OCI-M1 (cell line): ENCODE measurements around the gene CCDC102A.
"Not testable (repeated sequence)": the region's sequence is repeated elsewhere in the genome, so short reads cannot be mapped to it uniquely, and the experiment has no call there.

Source experiments
- DNase-seq: peaks from one replicate; lab custom pipeline; 2025; lab: John Stamatoyannopoulos, UW

The CCDC102A gene

GRCh38 chr16:57565461-57565860 lies 29.1 kb upstream of the CCDC102A start:
- DNase-seq, result no peak

GRCh38 chr16:57564571-57565270 lies 28.4 kb upstream of the CCDC102A start:
- no peak for DNase-seq

GRCh38 chr16:57563761-57564160 lies 27.4 kb upstream of the CCDC102A start:
- DNase-seq, result no peak

DNA sequence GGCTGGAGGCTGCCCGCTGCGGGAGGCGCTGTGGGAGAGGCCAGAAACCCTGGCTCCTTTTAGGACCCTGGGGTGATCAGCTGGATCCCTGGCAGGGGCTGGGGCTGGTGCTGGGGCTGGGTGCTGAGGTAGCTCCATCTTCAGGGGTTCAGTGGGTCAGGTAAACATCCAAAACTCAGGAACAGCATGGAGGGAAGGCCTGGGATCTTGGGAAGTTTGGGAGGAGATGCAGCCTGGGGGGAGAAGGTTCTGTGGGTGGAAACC lies 27.0 kb upstream of the CCDC102A start:
- DNase-seq, result no peak

DNA sequence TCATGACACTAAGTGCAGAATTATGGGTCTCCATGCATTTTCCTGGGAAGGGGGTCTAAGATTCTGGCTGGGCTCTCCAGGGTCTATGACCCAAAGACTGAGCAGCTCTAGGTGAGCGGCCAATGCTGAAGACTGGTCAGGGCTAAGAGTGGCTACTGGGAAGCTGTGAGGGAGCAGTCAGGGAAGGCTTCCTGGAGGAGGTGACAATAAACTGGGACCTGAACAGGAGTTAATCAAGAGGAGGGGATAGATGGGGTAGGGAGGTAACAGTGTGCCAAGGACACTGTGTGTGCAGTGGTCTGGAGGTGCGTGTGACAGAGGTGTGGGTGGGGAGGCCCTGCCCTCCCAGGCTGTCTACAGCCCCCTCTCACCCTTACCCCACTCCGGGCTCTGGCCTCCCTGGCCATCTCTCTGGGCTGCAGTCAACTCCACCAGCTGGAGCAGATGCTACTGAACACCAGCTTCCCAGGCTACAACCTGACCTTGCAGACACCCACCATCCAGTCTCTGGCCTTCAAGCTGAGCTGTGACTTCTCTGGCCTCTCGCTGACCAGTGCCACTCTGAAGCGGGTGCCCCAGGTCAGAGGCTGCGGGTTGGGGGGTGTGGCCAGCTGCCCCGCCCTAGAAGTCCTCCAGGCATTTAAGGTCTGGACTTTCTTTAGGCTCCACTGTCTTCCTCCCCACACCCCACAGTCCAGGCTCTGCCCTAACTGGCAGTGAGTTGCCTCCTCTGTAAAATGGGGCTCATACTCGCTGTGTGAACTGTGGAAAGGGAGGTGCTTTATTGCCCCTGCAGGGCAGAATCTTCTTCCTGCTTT lies 26.5 kb upstream of the CCDC102A start:
- no peak for DNase-seq

DNA sequence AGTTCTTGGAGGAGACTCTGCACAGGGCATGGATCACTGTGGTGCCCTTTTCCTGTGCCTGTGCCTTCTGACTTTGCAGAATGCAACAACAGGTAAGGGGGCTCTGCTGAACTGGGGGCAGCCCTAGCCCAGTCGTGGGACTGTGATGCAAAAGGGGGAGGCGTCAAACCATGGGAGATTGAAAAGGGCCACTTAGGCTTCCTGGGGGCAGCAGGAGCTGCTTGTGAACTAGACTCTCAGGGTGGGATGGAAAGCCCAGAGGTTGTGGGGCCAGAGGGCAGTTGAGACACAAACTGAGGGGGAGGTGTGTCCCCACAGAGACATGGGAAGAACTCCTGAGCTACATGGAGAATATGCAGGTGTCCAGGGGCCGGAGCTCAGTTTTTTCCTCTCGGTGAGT lies 25.7 kb upstream of the CCDC102A start:
- no peak for DNase-seq

GRCh38 chr16:57559072-57559790 lies 22.9 kb upstream of the CCDC102A start:
- DNase-seq, result no peak

DNA sequence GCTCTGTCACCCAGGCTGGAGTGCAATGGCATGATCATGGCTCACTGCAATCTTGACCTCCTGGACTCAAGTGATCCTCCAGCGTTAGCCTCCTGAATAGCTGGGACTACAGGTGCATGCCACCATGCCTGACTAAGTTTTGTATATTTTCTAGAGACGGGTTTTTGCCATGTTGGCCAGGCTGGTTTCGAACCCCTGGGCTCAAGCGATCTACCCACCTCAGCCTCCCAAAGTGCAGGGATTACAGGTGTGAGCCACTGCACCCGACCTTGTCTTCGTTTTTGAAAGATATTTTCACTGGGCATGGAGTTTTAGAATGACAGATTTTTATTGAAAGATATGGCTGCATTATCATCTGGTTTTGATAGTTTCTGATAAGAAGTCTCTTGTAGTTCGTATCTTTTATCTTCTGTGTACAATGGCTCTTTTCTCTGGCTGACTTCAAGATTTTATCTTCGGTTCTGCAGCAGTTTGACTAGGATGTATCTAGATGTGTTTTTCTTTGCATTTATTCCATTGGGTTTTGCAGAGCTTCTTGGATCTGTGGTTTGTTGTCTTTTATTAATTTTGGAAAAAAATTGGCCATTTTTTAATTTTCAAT lies 20.7 kb upstream of the CCDC102A start:
- DNase-seq, result no peak

DNA sequence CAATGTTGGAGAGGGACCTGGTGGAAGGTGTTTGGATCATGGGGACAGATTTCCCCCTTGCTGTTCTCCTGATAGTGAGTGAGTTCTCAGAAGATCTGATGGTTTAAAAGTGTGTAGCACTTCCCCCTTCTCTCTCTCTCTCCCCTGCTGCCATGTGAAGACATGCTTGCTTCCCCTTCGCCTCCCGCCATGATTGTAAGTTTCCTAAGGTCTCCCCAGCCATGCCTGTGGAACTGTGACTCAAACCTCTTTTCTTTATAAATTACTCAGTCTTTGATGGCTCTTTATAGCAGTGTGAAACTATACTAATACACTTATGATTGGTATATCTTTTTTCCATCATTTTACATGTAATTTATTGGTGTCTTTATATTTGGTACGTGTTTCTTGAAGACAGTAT lies 19.5 kb upstream of the CCDC102A start:
- no peak for DNase-seq

DNA sequence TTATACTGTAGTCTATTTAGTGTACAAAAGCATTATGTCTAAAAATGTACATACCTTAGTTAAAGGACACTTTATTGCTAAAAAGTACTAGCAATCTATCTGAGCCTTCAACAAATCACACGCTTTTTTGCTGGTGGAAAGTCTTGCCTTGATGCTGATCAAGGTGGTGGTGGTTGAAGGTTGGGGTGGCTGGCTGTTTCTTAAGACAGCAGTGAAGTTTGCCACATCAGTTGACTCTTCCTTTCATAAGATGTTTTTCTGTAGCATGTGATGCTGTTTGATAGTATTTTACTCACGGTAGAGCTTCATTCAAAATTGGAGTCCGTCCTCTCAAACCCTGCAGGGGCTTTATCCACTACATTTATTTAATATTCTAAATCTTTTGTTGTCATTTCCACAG lies 14.7 kb upstream of the CCDC102A start:
- DNase-seq, result no peak

GRCh38 chr16:57549730-57550129 lies 13.4 kb upstream of the CCDC102A start:
- no peak for DNase-seq

DNA sequence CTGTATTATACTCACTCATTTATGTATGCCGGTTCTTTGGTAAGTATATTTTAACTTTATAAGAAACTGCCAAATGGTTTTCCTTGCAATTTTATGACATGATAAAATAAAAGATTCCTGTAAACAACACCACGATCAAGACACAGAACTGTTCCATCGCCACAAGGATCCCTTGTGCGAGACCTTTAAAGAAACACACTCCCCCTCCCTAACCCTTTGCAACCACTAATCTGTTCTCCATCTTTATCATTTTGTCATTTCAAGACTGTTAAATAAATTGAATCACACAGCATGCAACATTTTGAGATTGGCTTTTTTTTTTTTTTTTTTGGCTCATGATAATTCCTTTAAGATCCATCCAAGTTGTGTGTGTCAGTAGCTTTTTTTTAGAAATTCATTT lies 12.0 kb upstream of the CCDC102A start:
- no peak for DNase-seq

GRCh38 chr16:57547524-57547923 lies 11.2 kb upstream of the CCDC102A start:
- not testable (repeated sequence) for DNase-seq

DNA sequence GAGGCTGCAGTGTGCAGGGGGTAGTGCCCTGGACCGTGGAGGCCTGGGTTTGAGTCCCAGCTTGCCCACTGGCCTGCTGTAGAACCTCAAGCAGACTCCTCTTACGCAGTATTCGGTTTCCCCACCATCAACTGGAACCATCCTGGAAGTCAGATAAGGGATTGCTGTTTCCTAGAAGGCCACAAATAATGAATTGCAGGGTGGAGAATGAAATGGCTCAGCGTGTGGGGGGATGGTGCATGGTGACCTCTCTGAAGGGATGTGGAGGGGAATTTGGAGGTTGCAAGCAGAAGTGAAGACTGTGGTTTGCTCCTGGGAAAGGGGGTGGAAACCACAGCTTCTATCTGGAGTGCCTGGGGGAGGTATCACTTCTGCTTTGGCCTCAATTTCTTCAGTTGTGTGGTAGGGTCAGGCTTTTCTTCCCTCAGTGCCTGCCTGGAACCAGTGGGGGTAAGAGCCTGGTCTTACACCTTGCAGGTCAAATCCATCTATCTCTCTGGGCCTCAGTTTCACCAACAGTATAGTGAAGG lies 7.8 kb upstream of the CCDC102A start:
- peak; percentile 95 for DNase-seq

- no peak for DNase-seq
Observed at GRCh38 chr16:57541754-57542435, 5.5 kb upstream of the CCDC102A start.

DNA sequence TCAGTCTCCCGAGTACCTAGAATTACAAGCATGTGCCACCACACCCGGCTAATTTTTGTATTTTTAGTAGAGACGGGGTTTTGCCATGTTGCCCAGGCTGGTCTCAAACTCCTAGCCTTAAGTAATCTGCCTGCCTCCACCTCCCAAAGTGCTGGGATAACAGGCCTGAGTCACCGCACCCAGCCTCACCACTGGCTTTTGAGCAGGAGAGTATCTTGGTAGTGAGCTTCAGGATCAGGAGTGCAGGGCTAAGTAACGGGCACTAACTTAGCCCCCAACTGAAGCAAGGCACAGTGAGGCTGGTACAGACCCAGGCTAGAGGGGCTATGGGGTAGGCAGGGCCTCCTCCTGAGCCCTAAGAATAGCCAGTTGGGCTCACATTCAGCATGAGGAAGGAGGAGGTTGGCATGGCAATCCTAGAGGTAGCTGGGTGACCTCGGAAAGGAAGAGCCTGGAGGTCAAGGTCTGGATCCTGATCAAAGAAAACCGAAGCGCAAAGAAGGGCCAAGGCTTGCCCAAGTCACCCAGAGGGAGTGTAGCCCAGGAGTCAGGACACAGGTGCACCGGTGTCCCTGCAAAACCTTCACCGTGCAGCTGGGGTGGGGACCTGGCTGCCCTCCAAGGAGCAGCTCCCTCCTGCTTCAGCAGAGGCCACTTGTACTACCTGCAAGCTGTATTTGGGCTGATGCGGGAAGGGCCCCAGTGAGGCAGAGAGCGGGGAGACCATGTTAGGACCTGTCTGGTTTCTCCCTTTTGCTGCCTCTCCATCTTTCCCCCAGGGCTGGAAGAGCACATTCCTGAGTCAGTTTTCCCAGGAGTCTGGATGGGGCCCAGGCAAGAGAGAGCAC lies 4.8 kb upstream of the CCDC102A start:
- DNase-seq, result no peak

DNA sequence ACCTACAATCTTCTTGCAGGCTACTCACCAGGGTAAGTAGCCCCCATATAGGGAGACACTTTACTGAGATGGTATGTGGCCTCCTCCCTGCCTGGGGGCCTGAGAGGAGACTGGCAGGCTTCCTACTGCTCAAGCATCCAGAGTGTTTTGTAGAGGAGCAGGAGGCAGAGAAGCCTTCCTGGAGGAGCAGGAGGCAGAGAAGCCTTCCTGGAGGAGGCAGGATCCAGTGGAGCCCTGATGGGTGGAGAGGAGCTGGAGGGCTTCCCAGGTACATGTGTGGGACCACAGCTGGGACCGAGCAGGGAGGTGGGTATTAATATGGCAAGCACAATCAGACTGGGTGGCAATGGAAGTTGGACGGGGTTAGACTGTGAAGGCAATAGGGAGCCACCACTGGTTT lies 4.0 kb upstream of the CCDC102A start:
- no peak for DNase-seq

- DNase-seq, result peak; percentile 11
Observed at GRCh38 chr16:57539072-57539796, 2.9 kb upstream of the CCDC102A start.

DNA sequence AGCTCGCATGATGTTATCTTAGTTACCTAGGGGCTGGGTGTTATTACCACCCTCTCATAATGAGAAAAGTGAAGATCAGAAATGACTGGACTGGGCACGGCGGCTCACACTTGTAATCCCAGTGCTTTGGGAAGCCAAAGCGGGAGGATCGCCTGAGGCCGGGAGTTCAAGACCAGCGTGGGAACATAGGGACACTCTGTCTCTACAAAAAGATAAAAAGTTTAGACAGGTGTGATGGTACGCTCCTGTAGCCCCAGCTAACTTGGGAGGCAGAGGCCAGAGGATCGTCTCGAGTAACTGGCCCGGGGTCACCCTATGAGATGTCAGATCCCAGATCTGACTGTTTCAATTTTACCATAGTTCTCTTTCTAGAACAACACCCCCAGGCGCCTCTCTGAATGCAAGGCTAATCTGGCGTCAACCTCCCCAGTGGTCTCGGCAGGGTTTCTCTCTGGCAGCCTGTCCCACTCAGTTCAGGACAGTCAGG lies 1.9 kb upstream of the CCDC102A start:
- no peak for DNase-seq

- DNase-seq, result no peak
Observed at GRCh38 chr16:57537581-57538234, 1.3 kb upstream of the CCDC102A start.
